GM12872 (cell line): ENCODE results near the gene OLA1.

Source experiments
- CTCF ChIP-seq: IDR thresholded peaks from 3 replicates; pipeline ENCODE4 v1.5.1; 2011; ENCODE audit warnings: low read depth, mild to moderate bottlenecking, low read length, moderate library complexity; ENCODE audit not compliant: insufficient read depth

Gene OLA1

GRCh38 chr2:174066871-174067270, 181.5 kb downstream of the OLA1 start:
- no peak for TF ChIP-seq CTCF

- no peak for TF ChIP-seq CTCF
These were observed 184.7 kb downstream of the OLA1 start for GRCh38 chr2:174063492-174064092.

GRCh38 chr2:174062934-174063333, 185.4 kb downstream of the OLA1 start:
- no peak for TF ChIP-seq CTCF

GRCh38 chr2:174059884-174060244, 188.5 kb downstream of the OLA1 start:
- TF ChIP-seq CTCF, result no peak

- TF ChIP-seq CTCF, result no peak
These were observed 189.0 kb downstream of the OLA1 start for GRCh38 chr2:174059178-174059883.

- TF ChIP-seq CTCF, result no peak
These were observed 189.9 kb downstream of the OLA1 start for GRCh38 chr2:174058456-174058855.

GRCh38 chr2:174058026-174058425, 190.3 kb downstream of the OLA1 start:
- no peak for TF ChIP-seq CTCF
